A549 (cell line): ENCODE data around the gene EMX1.

Experiments used
- RFX5 ChIP-seq: fragments of 450-650 bp; IDR thresholded peaks from 2 replicates; pipeline ENCODE4 v1.7.1; 2014; ENCODE audit warnings: antibody characterized with exemption, mild to moderate bottlenecking, moderate library complexity
- SREBF2 ChIP-seq: fragments of 450-650 bp; IDR thresholded peaks from 2 replicates; pipeline ENCODE4 v1.6.1; 2014; ENCODE audit warnings: mild to moderate bottlenecking, moderate library complexity
- TF ChIP-seq, protein P1 (sequence below): fragments of >200 bp; sonication (Bioruptor Twin); formaldehyde crosslinking; IDR thresholded peaks from 3 replicates; pipeline ENCODE4 v1.5.1; 2016

GRCh38 chr2:72983500-72984161, 66.3 kb downstream of the EMX1 start:
- TF ChIP-seq SREBF2, result no peak
- TF ChIP-seq, protein P1, sequence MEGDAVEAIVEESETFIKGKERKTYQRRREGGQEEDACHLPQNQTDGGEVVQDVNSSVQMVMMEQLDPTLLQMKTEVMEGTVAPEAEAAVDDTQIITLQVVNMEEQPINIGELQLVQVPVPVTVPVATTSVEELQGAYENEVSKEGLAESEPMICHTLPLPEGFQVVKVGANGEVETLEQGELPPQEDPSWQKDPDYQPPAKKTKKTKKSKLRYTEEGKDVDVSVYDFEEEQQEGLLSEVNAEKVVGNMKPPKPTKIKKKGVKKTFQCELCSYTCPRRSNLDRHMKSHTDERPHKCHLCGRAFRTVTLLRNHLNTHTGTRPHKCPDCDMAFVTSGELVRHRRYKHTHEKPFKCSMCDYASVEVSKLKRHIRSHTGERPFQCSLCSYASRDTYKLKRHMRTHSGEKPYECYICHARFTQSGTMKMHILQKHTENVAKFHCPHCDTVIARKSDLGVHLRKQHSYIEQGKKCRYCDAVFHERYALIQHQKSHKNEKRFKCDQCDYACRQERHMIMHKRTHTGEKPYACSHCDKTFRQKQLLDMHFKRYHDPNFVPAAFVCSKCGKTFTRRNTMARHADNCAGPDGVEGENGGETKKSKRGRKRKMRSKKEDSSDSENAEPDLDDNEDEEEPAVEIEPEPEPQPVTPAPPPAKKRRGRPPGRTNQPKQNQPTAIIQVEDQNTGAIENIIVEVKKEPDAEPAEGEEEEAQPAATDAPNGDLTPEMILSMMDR, result no peak
- no peak for TF ChIP-seq RFX5
